ENCODE measurements around the gene U2AF2.
A peak's percentile ranks its signal among the peaks of the same experiment; 100 is the strongest.

The U2AF2 gene

DNA sequence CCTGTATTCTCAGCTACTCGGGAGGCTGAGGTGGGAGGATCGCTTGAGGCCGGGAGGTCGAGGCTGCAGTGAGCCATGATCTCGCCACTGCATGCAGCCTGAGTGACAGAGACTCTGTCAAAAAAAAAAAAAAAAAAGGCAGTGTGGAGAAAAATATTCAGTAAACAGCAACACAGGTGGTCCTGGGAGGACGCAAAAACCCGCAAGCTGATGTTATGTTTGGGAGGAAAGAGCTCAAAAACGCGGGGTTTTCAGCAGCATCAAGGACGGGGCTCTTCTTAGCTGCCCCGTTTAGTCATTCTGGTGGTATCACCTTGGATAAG lies 29.9 kb upstream of the U2AF2 start:
- TF ChIP-seq, protein P1, sequence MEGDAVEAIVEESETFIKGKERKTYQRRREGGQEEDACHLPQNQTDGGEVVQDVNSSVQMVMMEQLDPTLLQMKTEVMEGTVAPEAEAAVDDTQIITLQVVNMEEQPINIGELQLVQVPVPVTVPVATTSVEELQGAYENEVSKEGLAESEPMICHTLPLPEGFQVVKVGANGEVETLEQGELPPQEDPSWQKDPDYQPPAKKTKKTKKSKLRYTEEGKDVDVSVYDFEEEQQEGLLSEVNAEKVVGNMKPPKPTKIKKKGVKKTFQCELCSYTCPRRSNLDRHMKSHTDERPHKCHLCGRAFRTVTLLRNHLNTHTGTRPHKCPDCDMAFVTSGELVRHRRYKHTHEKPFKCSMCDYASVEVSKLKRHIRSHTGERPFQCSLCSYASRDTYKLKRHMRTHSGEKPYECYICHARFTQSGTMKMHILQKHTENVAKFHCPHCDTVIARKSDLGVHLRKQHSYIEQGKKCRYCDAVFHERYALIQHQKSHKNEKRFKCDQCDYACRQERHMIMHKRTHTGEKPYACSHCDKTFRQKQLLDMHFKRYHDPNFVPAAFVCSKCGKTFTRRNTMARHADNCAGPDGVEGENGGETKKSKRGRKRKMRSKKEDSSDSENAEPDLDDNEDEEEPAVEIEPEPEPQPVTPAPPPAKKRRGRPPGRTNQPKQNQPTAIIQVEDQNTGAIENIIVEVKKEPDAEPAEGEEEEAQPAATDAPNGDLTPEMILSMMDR (IDR thresholded peaks at IDR 0.05; ENCODE audit: insufficient read depth, low read depth, low read length, missing control alignments), result no peak
- no peak for DNase-seq (ENCODE audit: low read depth)
- H3K4me3 ChIP-seq (ENCODE audit: low read depth, low read length), result peak overlapping the region; percentile 67

DNA sequence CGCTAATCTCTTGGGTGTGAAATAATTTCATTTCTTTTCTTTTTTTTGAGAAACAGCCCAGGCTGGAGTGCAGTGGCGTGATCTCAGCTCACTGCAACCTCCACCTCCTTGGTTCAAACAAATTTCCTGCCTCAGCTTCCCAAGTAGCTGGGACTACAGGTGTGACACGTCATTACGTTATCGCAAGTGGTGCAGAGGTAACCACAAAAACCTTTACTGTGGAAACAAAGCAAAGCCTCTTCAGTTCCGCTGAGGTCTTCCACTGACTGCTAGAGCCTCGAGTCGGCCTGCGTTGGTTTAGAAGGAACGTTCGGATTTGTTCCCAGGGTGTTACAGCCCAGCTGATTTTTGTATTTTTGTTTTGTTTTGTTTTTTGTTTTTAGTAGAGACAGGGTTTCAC lies 28.5 kb upstream of the U2AF2 start:
- TF ChIP-seq, protein P1 (IDR thresholded peaks at IDR 0.05; ENCODE audit: insufficient read depth, low read depth, low read length, missing control alignments), result no peak
- H3K4me3 ChIP-seq (ENCODE audit: low read depth, low read length), result no peak overlapping the region
- peak; percentile 80 for DNase-seq (ENCODE audit: low read depth)

DNA sequence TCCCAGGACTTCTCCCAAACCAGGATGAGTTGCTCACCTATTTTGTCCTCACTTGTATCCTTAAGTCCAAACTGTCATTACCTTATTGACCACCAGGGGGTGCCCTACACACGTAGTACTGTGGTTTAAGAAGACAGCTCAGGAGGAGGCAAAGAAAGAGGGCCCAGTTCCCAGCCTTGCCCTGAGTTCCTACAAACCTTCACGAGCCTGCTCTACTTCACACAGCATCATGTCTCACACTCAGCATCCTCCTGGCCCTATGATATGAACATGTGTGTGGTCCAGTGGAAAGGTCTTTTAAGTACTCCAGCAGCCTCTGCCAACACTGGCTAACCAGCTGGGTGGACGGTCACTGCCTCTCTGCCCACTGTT lies 22.4 kb upstream of the U2AF2 start:
- TF ChIP-seq, protein P1 (IDR thresholded peaks at IDR 0.05; ENCODE audit: insufficient read depth, low read depth, low read length, missing control alignments), result peak; percentile 74
- H3K4me3 ChIP-seq (ENCODE audit: low read depth, low read length), result no peak overlapping the region
- peak; percentile 98 for DNase-seq (ENCODE audit: low read depth)

DNA sequence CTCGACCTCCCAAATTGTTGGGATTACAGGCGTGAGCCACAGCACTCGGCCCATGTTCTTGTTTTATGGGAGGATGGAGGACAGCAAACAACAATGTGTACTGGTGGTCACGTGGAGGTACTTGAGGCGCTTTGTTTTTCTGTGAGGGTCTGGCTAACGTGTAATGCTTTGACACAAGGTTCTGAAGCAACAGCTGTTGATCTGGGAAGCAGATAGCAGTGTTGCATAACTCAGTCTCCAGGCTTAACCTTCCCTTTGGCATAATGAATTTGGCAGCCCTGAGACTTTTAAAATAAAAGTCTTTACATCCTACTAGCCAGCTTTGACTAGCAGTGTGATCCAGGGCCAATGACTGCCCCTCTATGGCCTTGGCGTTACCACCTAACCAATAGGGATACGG lies 21.0 kb upstream of the U2AF2 start:
- no peak for DNase-seq (ENCODE audit: low read depth)
- H3K4me3 ChIP-seq (ENCODE audit: low read depth, low read length), result peak overlapping the region; percentile 67
- TF ChIP-seq, protein P1 (IDR thresholded peaks at IDR 0.05; ENCODE audit: insufficient read depth, low read depth, low read length, missing control alignments), result no peak

DNA sequence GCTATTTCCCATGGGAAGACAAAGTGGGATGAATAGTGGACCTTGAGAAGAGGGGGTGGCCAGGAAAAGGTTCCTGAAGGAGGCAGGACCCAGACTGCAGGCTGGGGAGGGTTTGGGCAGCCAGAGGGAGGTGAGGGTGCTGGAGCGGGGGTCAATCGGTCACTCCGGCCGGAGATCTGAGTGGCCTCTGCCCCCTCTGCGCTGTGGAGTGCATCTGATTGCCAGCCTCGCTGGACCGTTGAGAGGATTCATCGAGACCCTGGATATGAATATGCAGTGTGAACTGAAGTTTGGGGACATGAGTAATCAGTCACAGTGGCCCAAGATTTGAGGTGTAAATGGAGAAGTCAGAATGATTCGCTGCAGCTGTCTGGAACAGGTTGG lies 19.5 kb upstream of the U2AF2 start:
- H3K4me3 ChIP-seq (ENCODE audit: low read depth, low read length), result peak overlapping the region; percentile 67
- DNase-seq (ENCODE audit: low read depth), result no peak
- TF ChIP-seq, protein P1 (IDR thresholded peaks at IDR 0.05; ENCODE audit: insufficient read depth, low read depth, low read length, missing control alignments), result no peak

DNA sequence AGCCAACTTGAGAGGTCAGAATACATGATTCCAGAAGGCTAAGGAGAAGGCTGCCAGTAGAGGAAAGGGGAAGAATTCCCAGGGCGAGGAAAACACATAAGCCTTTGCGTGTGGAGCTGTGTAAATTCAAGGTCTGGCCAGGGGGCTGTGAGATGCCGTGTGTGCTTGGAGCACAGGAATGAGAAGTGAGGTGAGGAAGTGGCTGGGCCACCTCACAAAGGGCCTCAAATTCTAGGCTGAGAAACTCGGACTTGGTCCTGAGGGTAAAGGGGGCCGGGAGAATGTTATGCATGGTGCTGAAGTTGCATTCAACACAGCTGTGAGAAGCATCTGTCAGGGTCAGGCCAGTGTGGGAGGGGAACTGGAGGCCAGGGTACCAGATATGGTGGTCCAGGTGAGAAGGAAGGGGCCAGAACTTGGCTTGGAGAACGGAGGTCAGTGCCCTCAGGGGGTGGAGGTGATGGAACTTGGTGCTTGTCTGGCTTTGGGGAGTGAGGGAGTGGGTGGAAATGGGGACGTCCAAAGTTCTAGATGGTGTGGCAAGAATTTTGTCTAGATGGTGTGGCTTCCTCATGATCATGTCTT lies 18.9 kb upstream of the U2AF2 start:
- DNase-seq (ENCODE audit: low read depth), result no peak
- TF ChIP-seq, protein P1 (IDR thresholded peaks at IDR 0.05; ENCODE audit: insufficient read depth, low read depth, low read length, missing control alignments), result no peak

DNA sequence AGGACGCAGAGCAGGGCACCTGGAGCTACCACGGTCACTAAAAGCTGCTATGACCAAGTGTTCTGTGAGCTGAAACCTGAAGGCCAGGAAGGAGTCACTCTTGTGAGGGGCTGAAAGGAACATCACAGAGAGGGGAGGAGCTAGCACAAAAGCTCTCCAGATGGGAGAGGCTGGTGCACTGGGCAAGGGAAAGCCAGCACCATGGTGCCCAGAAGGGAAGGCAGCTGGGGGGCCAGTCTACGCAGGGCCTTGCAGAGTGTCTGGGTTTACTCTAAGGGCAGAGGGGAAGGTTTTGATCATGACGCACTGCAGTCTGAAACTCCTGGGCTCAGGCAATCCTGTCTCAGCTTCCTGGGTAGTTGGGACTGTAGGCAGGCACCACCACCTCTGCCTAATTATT lies 18.1 kb upstream of the U2AF2 start:
- TF ChIP-seq, protein P1 (IDR thresholded peaks at IDR 0.05; ENCODE audit: insufficient read depth, low read depth, low read length, missing control alignments), result no peak
- H3K4me3 ChIP-seq (ENCODE audit: low read depth, low read length), result no peak overlapping the region

More for the DNA sequence above, 18.9 kb upstream of the U2AF2 start:
- peak overlapping the region; percentile 67 for H3K4me3 ChIP-seq (ENCODE audit: low read depth, low read length)

More for the DNA sequence above, 18.1 kb upstream of the U2AF2 start:
- no peak for DNase-seq (ENCODE audit: low read depth)
